OCI-LY7 (cell line): Measurements from ENCODE around the gene CDHR2.

Experiments used
- CTCF ChIP-seq: fragments of 200-600 bp; sonication (generic); conservative IDR thresholded peaks from 2 replicates; pipeline ENCODE4 v1.5.1; 2014; ENCODE audit warnings: mild to moderate bottlenecking, antibody characterized with exemption, low read length, moderate library complexity, mixed read lengths
- EZH2phosphoT487 ChIP-seq: fragments of 200-600 bp; sonication (generic); IDR thresholded peaks from 2 replicates; pipeline ENCODE4 v1.6.1; 2018; ENCODE audit warnings: low read depth, borderline replicate concordance, mild to moderate bottlenecking, mixed run types, antibody characterized with exemption, low read length, moderate library complexity, mixed read lengths

DNA sequence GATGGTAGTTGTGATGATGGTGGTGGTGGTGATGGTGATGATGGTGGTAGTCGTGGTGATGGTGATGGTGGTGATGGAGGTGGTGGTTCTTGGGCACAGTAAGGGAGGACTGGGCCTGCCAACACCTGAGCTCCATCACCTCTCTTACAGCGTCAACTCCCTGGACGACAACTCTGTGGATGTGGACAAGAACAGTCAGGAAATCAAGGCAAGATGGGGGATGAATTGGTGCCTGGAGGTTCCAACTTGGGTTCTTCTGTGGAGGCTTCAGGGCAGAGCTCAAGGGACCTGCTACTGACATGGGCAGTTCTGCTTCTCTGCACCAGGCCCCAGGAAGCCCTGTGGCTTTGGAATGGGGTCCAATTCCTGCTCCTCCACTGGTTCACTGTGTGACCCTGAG lies 43.4 kb downstream of the CDHR2 start:
- TF ChIP-seq CTCF (no peak), EZH2phosphoT487 (no peak)
